Calu3 (cell line): ENCODE results near the gene ANGPTL2. TPM values are rescaled to one million over a fixed set of nuclear protein-coding genes. Genes with fewer than 3 reads are reported as not detected.

Source experiments
- BruUV-seq: library from RNA; stranded (reverse); fragments of 400-500 nt; replicated peaks from 2 replicates; lab custom pipeline; 2021; lab: Mats Ljungman, UMichigan
- CTCF ChIA-PET: fragments of 300-600 bp; sonication (Branson Sonifier 250); formaldehyde crosslinking; loops from one replicate; lab custom pipeline; 2022; ENCODE audit warnings: antibody characterized with exemption; lab: Charles Lee
- DNase-seq: peaks from one replicate; pipeline ENCODE4 v3.0.0; 2022
- H3K27ac Mint-ChIP-seq: one replicate; pipeline ENCODE4 v1.8.0; 2022; ENCODE audit warnings: mixed read lengths; ENCODE audit not compliant: unreplicated experiment
- H3K27me3 Mint-ChIP-seq: one replicate; pipeline ENCODE4 v1.8.0; 2022; ENCODE audit warnings: mixed read lengths; ENCODE audit not compliant: unreplicated experiment
- H3K36me3 Mint-ChIP-seq: one replicate; pipeline ENCODE4 v1.8.0; 2022; ENCODE audit warnings: mild to moderate bottlenecking, moderate library complexity, mixed read lengths; ENCODE audit not compliant: insufficient read depth, unreplicated experiment
- H3K4me1 Mint-ChIP-seq: one replicate; pipeline ENCODE4 v1.8.0; 2022; ENCODE audit warnings: mild to moderate bottlenecking, low read depth, mixed read lengths; ENCODE audit not compliant: unreplicated experiment
- H3K4me3 Mint-ChIP-seq: one replicate; pipeline ENCODE4 v1.8.0; 2022; ENCODE audit warnings: mild to moderate bottlenecking, low read depth, moderate library complexity, mixed read lengths; ENCODE audit not compliant: unreplicated experiment
- H3K9me3 Mint-ChIP-seq: one replicate; pipeline ENCODE4 v1.8.0; 2022; ENCODE audit warnings: low read depth, mixed read lengths; ENCODE audit not compliant: unreplicated experiment
- CTCF ChIP-seq: fragments of 200-600 bp; IDR thresholded peaks from one replicate; pipeline ENCODE4 v1.8.0; 2022; ENCODE audit warnings: antibody characterized with exemption; ENCODE audit not compliant: unreplicated experiment
- intact Hi-C: fragments of 100-400 bp; cut with micrococcal nuclease; formaldehyde crosslinking; loops from one replicate; pipeline ENCODE4 v1.10.0; 2022; ENCODE audit not compliant: unreplicated experiment
- total RNA-seq: library from RNA; stranded (reverse); gene quantifications from 2 replicates; pipeline ENCODE4 v1.2.3, GENCODE V29; 2022

ANGPTL2 gene
- total RNA-seq, 1 experiment from 2014 or later, result not detected

- intact Hi-C loops, result no loop called here
- no TSS peak for BruUV-seq
- CTCF ChIA-PET, result no interaction called here
- Mint-ChIP-seq H3K4me3 (no peak overlapping the region), H3K27ac (no peak overlapping the region), H3K27me3 (no peaks in the 10 kb centered on the region), H3K4me1 (no peaks in the 10 kb centered on the region), H3K36me3 (no peaks in the 10 kb centered on the region), H3K9me3 (no peaks in the 10 kb centered on the region)
- TF ChIP-seq CTCF, result no peak
- no peak for DNase-seq
These were observed 38.7 kb upstream of the ANGPTL2 start for GRCh38 chr9:127161081-127161624.

- H3K27ac Mint-ChIP-seq, result no peak overlapping the region
- intact Hi-C loops, result no loop called here
- no peaks in the 10 kb centered on the region for H3K36me3 Mint-ChIP-seq
- no TSS peak for BruUV-seq
- peaks cover 8% of the 10 kb centered on the region for H3K27me3 Mint-ChIP-seq
- H3K4me1 Mint-ChIP-seq, result no peaks in the 10 kb centered on the region
- no peaks in the 10 kb centered on the region for H3K9me3 Mint-ChIP-seq
- CTCF ChIA-PET, result no interaction called here
- DNase-seq, result no peak
- TF ChIP-seq CTCF, result no peak
- no peak overlapping the region for H3K4me3 Mint-ChIP-seq
These were observed 37.6 kb upstream of the ANGPTL2 start for GRCh38 chr9:127159949-127160610.

DNA sequence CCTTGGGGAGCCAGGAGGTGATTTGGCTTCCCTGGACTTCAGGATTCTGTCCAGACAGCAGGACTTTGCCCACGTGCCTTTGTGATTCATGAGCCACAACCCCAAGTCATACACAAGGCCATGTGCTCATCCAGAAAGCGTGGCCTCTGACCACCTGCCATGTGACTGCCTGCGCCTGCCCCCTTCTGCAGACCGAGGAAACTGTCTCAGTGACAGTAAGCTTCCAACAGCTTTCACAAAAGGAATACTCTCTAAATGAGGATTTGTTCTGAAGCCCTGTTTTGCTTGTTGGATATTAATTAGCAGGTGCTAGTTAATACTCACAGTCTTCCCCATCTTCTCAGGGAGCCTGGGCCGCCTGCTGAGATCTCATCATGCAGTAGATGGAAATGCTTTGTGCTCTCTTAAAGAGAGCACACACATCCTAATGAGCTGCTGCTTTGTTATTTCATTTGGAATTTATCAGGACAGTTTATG is 36.9 kb upstream of the ANGPTL2 start:
- no peak for TF ChIP-seq CTCF
- Mint-ChIP-seq H3K36me3 (no peaks in the 10 kb centered on the region), H3K27me3 (peaks cover 14% of the 10 kb centered on the region), H3K4me1 (no peaks in the 10 kb centered on the region), H3K27ac (no peak overlapping the region), H3K9me3 (no peaks in the 10 kb centered on the region), H3K4me3 (no peak overlapping the region)
- CTCF ChIA-PET, result no interaction called here
- no TSS peak for BruUV-seq
- DNase-seq, result peak; percentile 31
- intact Hi-C loops, result no loop called here

DNA sequence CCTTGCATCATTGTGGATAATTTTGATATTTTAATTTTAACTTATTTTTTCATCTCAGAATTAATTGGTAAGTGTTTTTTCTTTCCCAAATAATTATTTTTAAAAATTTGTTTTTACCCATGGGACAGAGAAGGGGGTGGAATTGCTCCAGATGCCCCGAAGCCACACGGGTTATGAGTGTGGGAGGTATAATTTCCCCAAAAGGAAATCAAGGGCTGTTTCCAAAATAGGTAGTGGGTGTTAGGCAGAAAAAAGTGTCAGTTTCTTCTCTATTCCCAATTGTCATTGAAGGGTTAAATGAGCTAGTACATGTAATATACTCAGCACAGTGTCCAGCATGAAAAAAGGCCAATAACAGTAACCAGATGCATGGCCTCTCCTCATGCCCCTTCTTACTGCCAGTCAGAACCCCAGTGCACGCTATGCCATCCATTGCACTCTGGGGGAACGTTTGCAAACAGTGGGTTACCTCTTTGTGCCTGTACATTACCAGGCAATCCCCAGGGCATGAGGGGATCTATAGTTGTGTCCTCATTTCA is 36.4 kb upstream of the ANGPTL2 start:
- CTCF ChIA-PET, result no interaction called here
- BruUV-seq, result no TSS peak
- intact Hi-C loops, result no loop called here
- Mint-ChIP-seq H3K27ac (no peak overlapping the region), H3K4me3 (no peak overlapping the region), H3K9me3 (no peaks in the 10 kb centered on the region), H3K4me1 (no peaks in the 10 kb centered on the region), H3K36me3 (no peaks in the 10 kb centered on the region), H3K27me3 (peaks cover 14% of the 10 kb centered on the region)
- no peak for DNase-seq
- no peak for TF ChIP-seq CTCF
